GM12891 (cell line): Measurements from ENCODE around the gene HOXB7.

Experiments used
- POLR2A ChIP-seq: IDR thresholded peaks from 2 replicates; pipeline ENCODE4 v1.6.1; 2011; ENCODE audit warnings: low read depth, low read length, control low read depth
- TAF1 ChIP-seq: IDR thresholded peaks from 2 replicates; pipeline ENCODE4 v1.6.1; 2011; ENCODE audit warnings: low read depth, low read length, control low read depth

DNA sequence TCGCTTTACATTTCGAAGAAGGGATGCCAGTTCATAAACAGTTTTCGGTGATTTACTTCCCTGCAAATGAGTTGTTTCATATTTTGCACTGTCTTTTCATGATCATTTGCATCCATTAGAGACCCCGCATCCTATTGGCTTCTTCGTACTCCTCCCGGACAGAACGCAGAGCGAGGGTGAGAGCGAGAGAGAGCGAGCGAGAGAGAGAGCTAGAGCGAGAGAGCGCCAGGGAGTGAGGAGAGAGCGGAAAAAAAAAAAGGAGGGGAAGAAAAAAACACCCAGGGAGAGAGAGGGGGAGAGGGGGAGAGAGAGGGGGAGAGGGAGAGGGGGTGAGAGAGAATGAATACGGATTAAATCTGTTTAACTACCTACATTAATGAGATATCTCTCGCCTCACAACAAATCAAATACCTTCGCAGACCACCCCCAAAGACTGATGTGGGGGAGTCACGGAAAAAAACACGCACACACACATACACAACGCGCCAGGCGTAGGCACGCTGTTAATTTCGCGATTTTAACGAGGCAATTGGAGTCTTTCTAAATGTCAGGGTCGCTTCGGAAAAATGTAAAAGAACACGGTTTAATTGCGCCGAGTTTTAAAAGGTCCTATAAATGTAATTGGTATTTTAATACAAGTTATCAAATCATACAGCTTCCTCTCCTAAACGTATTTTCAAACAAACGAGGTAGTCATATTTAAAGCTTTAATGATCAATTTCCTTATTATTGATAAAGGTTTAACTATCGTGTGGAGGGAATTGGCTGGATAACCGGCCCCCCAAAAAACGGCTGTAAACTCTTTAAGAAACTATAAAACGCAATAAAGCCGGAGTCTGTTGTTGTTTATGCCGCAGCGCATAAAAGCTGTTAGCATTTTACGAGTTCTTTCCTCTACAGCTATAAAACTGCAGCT lies 4.5 kb upstream of the HOXB7 start, which contains the start of gene HOXB8:
- TF ChIP-seq TAF1 (no peak), POLR2A (no peak)
